ENCODE measurements around the gene CLPTM1L. TPM values are rescaled to one million over a fixed set of nuclear protein-coding genes. Genes with fewer than 3 reads are reported as not detected.

Gene CLPTM1L
- total and polyA plus RNA-seq, 8 donors: 60.8 to 202 (median 117) TPM

GRCh38 chr5:1371218-1371971 lies 26.5 kb upstream of the CLPTM1L start:
- no peak overlapping the region for H3K27ac ChIP-seq
- H3K27me3 ChIP-seq: peaks cover 0 to 21% (median 0%) of the 10 kb centered on the region in 3 donors
- no peak overlapping the region for H3K4me3 ChIP-seq
- no peaks in the 10 kb centered on the region for H3K36me3 ChIP-seq
- TF ChIP-seq POLR2AphosphoS5 (IDR thresholded peaks at IDR 0.05): no peak
- no peak for TF ChIP-seq EP300 (IDR thresholded peaks at IDR 0.05)
- no peak for TF ChIP-seq CTCF (IDR thresholded peaks at IDR 0.05)
- TF ChIP-seq POLR2A (IDR thresholded peaks at IDR 0.05): no peak
- 77 to 86% (median 80%) methylated on average over 13 of the region's 13 CpGs for WGBS, 5 donors
- no peaks in the 10 kb centered on the region for H3K4me1 ChIP-seq
- H3K9me3 ChIP-seq: no peaks in the 10 kb centered on the region
- intact Hi-C loops (cut with DNase I; ENCODE audit: low total_unique reads): no loop called here
- no peak for DNase-seq

- intact Hi-C loops (cut with DNase I; ENCODE audit: low total_unique reads): no loop called here
- H3K36me3 ChIP-seq: no peaks in the 10 kb centered on the region
- H3K9me3 ChIP-seq: no peaks in the 10 kb centered on the region
- peaks cover 0 to 27% (median 5%) of the 10 kb centered on the region in 3 donors for H3K27me3 ChIP-seq
- TF ChIP-seq POLR2A (IDR thresholded peaks at IDR 0.05) (no peak), CTCF (IDR thresholded peaks at IDR 0.05) (no peak), POLR2AphosphoS5 (IDR thresholded peaks at IDR 0.05) (no peak), EP300 (IDR thresholded peaks at IDR 0.05) (no peak)
- H3K27ac ChIP-seq: no peak overlapping the region
- no peak overlapping the region for H3K4me3 ChIP-seq
- no peak for DNase-seq
- no peaks in the 10 kb centered on the region for H3K4me1 ChIP-seq
- 81 to 91% (median 85%) methylated on average over 7 of the region's 7 CpGs for WGBS, 5 donors
Measured at GRCh38 chr5:1370006-1370405, 25.1 kb upstream of the CLPTM1L start.

- WGBS, 5 donors: 74 to 81% (median 79%) methylated on average over 4 of the region's 4 CpGs
- Histone ChIP-seq H3K4me1 (no peaks in the 10 kb centered on the region), H3K9me3 (no peaks in the 10 kb centered on the region), H3K27me3 (peaks cover 0 to 40% (median 8%) of the 10 kb centered on the region in 3 donors), H3K4me3 (no peak overlapping the region), H3K36me3 (no peaks in the 10 kb centered on the region), H3K27ac (no peak overlapping the region)
- no peak for DNase-seq
- intact Hi-C loops (cut with DNase I; ENCODE audit: low total_unique reads): no loop called here
- TF ChIP-seq POLR2A (IDR thresholded peaks at IDR 0.05): no peak
- no peak for TF ChIP-seq EP300 (IDR thresholded peaks at IDR 0.05)
- TF ChIP-seq POLR2AphosphoS5 (IDR thresholded peaks at IDR 0.05): no peak
- TF ChIP-seq CTCF (IDR thresholded peaks at IDR 0.05): no peak
Measured at GRCh38 chr5:1368756-1369155, 23.9 kb upstream of the CLPTM1L start.

- Histone ChIP-seq H3K27me3 (peaks cover 0 to 45% (median 9%) of the 10 kb centered on the region in 3 donors), H3K36me3 (no peaks in the 10 kb centered on the region), H3K27ac (no peak overlapping the region), H3K4me1 (no peaks in the 10 kb centered on the region), H3K9me3 (no peaks in the 10 kb centered on the region), H3K4me3 (no peak overlapping the region)
- no peak for DNase-seq
- TF ChIP-seq POLR2A (IDR thresholded peaks at IDR 0.05) (no peak), POLR2AphosphoS5 (IDR thresholded peaks at IDR 0.05) (no peak), CTCF (IDR thresholded peaks at IDR 0.05) (no peak), EP300 (IDR thresholded peaks at IDR 0.05) (no peak)
- intact Hi-C loops (cut with DNase I; ENCODE audit: low total_unique reads): no loop called here
- WGBS, 5 donors: 76 to 91% (median 79%) methylated on average over 6 to 7 of the region's 7 CpGs
Measured at GRCh38 chr5:1368236-1368635, 23.3 kb upstream of the CLPTM1L start.

Measured in stomach (tissue), 9 donors.